ENCODE measurements around the gene ARMH4.

Gene ARMH4

DNA sequence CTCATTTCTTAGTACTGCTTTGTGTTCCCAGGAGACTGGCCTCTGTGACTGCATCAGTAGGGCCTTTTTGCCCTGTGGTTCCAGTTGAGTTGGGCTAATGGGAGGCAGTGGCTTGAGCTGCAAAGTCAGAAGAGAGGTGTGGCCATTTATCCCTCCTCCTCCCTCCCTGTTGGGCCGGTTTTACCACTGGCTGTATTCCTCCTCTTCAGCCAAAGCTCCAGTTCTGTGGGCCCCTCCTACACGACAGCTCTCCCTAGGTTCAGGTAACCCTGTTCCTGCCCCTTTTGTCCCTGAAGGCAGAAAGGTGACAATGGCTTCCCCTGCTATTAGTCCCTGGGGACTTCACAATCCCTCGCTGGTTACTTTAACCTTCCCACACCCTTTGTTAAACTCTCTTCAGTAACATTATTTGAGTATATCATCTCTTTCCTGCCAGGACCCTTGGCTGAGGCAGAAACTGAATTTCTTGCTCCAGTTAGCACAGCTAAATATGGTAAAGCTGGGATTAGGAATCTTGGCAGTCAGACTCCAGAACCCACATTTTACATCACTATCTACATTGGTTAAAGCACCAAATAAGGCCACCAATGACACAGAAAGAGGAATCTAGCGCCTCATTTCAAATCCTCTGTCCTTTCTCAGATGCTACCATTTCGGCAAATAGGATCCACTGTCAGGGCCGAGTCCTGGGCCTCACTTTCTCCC is 164.3 kb downstream of the ARMH4 start:
- TF ChIP-seq, protein P1, sequence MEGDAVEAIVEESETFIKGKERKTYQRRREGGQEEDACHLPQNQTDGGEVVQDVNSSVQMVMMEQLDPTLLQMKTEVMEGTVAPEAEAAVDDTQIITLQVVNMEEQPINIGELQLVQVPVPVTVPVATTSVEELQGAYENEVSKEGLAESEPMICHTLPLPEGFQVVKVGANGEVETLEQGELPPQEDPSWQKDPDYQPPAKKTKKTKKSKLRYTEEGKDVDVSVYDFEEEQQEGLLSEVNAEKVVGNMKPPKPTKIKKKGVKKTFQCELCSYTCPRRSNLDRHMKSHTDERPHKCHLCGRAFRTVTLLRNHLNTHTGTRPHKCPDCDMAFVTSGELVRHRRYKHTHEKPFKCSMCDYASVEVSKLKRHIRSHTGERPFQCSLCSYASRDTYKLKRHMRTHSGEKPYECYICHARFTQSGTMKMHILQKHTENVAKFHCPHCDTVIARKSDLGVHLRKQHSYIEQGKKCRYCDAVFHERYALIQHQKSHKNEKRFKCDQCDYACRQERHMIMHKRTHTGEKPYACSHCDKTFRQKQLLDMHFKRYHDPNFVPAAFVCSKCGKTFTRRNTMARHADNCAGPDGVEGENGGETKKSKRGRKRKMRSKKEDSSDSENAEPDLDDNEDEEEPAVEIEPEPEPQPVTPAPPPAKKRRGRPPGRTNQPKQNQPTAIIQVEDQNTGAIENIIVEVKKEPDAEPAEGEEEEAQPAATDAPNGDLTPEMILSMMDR (IDR thresholded peaks at IDR 0.05; ENCODE audit: extremely low read depth, missing control alignments) = no peak
- DNase-seq (ENCODE audit: low spot score) = no peak

DNA sequence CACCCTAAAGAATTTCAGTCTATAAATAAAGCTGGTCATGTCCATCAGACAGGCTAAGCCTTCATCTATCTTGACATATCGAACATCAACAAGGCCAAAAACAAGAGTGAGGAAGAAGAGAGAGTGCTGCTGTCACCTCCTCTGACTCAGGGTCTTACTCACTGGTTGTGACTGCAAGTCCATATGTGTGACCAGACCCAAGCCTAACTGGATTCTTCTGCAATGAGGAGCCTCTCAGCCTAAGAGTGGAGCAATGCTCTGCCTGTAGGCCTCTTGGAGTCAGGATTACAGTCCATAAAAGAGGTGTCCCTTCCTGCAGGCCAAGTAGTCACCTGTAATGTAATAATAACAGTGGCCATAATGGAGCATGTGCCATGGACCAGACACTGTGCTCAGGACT is 165.0 kb downstream of the ARMH4 start:
- no peak for DNase-seq (ENCODE audit: low spot score)
- TF ChIP-seq, protein P1 (IDR thresholded peaks at IDR 0.05; ENCODE audit: extremely low read depth, missing control alignments) = no peak

DNA sequence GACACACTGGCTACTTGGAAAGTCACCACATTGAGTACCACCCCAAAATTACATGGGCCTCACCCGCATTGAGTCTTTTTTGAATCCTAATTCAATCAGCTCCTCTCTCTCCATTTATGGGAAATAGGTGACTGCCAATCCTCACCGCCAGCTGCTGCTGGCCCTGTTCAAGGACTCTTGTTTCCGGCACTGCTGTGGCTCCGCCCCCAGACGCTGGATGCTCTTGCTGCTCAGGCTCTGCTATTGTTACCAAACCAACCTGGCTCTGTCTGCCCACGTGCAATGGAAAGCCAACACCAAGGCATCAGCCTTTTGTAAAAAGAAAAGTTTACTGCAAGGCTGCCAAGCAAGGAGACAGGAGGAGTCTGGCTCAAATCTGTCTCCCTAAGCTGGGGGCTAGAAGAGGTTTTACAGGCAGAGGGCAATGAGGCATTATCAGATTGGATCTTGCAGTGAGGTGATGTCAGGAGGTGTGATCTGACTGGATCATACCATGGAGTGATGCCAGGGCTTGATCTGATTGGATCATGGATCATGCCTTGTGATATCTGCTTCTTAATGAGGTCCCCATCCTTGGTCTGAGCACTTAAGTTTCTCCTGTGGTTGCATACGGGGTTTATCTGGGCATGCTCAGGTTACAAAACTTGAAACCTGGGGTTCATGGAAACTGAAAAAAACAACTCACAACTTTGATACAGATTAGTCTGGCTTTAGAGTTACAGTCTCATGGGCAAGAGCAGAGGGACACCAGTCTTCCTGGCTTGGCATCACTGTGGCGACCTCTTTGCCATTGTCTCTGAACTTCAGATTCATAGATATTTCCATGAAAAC is 169.0 kb downstream of the ARMH4 start:
- TF ChIP-seq, protein P1 (IDR thresholded peaks at IDR 0.05; ENCODE audit: extremely low read depth, missing control alignments) = no peak
- DNase-seq (ENCODE audit: low spot score) = no peak

DNA sequence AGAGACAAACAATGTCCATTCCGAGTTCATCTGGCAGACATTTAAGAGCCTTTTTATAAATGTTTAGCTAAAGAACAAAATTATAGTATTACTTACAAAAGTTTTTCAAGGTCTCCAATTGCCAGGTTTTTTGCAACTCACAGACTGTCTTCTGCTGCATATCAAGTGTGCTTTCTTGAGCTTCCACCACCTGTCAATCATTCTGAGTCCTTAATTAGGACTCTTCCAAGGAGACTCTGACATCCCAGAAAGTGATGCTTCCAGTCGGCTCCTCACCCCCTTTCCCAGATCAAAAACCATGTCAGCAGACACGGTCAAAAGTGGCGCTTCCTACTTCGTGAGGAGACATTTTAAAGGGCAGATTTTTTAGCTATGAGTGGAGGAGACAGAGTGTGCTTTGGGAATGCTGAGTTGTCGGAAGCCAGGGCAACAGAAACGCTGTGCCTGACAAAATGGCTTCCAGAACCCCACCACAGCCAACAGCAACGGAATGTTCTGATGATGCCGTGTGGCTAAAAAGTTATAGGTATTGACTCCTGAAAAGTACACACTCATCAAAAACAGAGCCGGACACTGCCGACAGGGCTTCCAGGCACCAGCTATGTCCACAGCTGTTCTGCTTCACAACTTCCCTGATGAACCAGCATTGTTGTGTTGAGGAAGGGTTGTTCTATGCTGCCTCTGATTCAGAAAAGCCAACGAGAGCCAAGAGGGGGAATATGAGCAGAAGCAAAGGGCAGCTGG is 170.0 kb downstream of the ARMH4 start:
- DNase-seq (ENCODE audit: low spot score) = no peak
- TF ChIP-seq, protein P1 (IDR thresholded peaks at IDR 0.05; ENCODE audit: extremely low read depth, missing control alignments) = no peak

DNA sequence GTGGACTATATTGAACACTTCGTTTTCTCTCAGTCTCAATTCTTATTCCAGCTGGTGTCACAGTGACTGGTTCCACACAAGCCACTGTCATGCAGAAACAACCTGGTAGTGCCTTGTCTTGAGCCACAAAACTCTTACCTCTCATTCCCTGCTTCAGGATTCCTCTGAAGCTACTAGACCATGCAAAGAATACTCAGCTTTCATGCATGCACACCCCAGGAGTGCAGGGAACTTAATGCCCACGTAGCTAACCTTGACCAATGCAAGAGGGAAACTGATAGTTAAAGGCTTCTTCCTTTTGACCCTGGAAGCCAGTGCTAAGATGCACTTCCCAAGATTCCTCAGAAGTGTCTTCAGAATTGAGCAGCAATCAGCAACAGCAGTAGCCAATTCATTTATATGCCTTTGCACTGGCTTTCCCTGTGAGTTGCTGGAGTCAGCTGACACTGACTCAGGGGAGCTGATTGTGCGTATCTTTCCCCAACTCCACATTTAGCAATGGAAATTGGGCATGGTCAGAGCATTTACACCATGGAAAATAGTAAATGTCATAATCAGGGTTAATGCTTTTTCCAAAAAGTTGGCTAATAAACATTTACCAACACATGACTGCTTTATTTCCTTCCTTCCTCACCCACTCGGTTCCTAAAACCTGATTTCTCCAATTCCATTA is 172.5 kb downstream of the ARMH4 start:
- TF ChIP-seq, protein P1 (IDR thresholded peaks at IDR 0.05; ENCODE audit: extremely low read depth, missing control alignments) = no peak
- no peak for DNase-seq (ENCODE audit: low spot score)

DNA sequence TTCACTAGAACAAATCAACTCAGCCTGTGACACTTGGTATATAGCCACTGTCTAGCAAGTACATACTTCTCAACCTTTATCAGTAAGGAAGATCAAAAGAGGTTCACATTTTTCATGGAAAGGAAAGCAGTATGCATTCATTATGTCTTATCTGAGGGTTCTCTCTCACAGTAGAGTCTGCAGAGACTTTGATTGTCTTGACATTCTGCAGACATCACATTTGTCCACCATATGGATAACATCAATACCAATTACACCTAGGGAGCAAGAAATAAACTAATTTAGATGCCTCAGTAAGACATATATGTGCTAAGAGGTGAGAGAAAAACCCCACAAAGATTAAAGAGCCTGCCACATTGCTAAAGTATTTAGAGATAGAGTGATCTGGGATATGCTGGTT is 175.3 kb downstream of the ARMH4 start:
- TF ChIP-seq, protein P1 (IDR thresholded peaks at IDR 0.05; ENCODE audit: extremely low read depth, missing control alignments) = no peak
- DNase-seq (ENCODE audit: low spot score) = no peak
